Measurements from ENCODE around the gene LRWD1. TPM values are rescaled to one million over a fixed set of nuclear protein-coding genes. Genes with fewer than 3 reads are reported as not detected.

The LRWD1 gene
- total RNA-seq, 1 experiment from 2014 or later = 39.5 TPM

DNA sequence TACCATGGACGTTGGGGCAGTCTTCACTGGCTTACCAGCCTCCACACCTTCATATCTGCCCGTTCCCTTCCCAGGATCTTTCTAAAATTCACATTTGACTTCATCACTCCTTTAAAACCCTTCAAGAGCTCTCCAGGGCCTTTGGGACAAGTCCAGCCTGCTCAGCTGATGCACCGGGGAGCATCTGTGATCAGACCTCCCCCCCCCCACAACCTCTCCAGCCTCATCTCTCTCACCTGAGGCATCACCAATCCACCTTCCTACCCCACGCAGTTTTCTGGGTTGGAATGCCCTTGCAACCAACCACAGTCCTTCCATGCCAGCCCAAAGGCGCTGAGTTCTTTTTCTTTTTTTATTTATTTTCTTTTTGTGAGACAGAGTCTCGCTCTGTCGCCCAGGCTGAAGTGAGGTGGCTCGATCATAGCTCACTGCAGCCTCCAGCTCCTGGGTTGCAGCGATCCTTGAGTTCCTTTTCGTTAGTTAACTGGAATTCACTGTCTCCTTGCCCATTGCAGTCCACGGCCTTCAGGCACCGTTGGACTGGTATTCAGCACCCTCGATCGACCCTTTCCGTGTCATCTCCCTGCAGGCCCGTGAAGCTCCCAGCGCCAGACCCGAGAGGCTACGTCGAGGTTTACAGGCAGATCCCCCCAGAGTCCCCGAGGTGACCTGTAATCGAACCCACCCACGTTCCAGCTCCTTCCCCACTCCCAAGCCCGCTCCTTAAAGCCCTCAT, 775 bp upstream of the LRWD1 start:
- ChIA-PET RAD21 (ENCODE audit: low non-redundant PET in 1 of 2, low total read pairs in 2 of 2, uncharacterized antibody in 2 of 2, unreplicated experiment in 2 of 2) (interaction anchor here in 1 of 2 experiments (0.6 kb wide), 1 partner anchor 46 kb away, joined by 3 read pairs; no protein-coding TSS in a partner anchor), CTCF (no interaction called here), POLR2A (no interaction called here)
- peaks cover 5 to 17% of the 10 kb centered on the region in 2 experiments; a peak in 2 of 4 replicates for H3K4me1 ChIP-seq (ENCODE audit: control insufficient read depth in 1 of 2, insufficient read depth in 2 of 2, low read length in 2 of 2)
- intact Hi-C loops (cut with micrococcal nuclease) = loop anchor here (2.0 kb wide), 1 partner anchor 55 kb away; no protein-coding TSS in a partner anchor
- TF ChIP-seq ELF1 (IDR thresholded peaks at IDR 0.05; ENCODE audit: borderline replicate concordance, low read depth) (no peak), SRF (IDR thresholded peaks at IDR 0.05; ENCODE audit: low read depth) (no peak), EGR1 (IDR thresholded peaks at IDR 0.05; ENCODE audit: low read depth) (no peak), SP1 (IDR thresholded peaks at IDR 0.05; ENCODE audit: low read depth) (no peak), CEBPB (IDR thresholded peaks at IDR 0.05; ENCODE audit: low read depth) (no peak), EZH2 (IDR thresholded peaks at IDR 0.05) (no peak)
- TF ChIP-seq, protein P1, sequence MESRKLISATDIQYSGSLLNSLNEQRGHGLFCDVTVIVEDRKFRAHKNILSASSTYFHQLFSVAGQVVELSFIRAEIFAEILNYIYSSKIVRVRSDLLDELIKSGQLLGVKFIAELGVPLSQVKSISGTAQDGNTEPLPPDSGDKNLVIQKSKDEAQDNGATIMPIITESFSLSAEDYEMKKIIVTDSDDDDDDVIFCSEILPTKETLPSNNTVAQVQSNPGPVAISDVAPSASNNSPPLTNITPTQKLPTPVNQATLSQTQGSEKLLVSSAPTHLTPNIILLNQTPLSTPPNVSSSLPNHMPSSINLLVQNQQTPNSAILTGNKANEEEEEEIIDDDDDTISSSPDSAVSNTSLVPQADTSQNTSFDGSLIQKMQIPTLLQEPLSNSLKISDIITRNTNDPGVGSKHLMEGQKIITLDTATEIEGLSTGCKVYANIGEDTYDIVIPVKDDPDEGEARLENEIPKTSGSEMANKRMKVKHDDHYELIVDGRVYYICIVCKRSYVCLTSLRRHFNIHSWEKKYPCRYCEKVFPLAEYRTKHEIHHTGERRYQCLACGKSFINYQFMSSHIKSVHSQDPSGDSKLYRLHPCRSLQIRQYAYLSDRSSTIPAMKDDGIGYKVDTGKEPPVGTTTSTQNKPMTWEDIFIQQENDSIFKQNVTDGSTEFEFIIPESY (IDR thresholded peaks at IDR 0.05; ENCODE audit: extremely low read depth, insufficient replicate concordance, low read length) = no peak
- TF ChIP-seq, protein P2, sequence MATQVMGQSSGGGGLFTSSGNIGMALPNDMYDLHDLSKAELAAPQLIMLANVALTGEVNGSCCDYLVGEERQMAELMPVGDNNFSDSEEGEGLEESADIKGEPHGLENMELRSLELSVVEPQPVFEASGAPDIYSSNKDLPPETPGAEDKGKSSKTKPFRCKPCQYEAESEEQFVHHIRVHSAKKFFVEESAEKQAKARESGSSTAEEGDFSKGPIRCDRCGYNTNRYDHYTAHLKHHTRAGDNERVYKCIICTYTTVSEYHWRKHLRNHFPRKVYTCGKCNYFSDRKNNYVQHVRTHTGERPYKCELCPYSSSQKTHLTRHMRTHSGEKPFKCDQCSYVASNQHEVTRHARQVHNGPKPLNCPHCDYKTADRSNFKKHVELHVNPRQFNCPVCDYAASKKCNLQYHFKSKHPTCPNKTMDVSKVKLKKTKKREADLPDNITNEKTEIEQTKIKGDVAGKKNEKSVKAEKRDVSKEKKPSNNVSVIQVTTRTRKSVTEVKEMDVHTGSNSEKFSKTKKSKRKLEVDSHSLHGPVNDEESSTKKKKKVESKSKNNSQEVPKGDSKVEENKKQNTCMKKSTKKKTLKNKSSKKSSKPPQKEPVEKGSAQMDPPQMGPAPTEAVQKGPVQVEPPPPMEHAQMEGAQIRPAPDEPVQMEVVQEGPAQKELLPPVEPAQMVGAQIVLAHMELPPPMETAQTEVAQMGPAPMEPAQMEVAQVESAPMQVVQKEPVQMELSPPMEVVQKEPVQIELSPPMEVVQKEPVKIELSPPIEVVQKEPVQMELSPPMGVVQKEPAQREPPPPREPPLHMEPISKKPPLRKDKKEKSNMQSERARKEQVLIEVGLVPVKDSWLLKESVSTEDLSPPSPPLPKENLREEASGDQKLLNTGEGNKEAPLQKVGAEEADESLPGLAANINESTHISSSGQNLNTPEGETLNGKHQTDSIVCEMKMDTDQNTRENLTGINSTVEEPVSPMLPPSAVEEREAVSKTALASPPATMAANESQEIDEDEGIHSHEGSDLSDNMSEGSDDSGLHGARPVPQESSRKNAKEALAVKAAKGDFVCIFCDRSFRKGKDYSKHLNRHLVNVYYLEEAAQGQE (IDR thresholded peaks at IDR 0.05; ENCODE audit: low read depth) = no peak
- TF ChIP-seq, protein P3, sequence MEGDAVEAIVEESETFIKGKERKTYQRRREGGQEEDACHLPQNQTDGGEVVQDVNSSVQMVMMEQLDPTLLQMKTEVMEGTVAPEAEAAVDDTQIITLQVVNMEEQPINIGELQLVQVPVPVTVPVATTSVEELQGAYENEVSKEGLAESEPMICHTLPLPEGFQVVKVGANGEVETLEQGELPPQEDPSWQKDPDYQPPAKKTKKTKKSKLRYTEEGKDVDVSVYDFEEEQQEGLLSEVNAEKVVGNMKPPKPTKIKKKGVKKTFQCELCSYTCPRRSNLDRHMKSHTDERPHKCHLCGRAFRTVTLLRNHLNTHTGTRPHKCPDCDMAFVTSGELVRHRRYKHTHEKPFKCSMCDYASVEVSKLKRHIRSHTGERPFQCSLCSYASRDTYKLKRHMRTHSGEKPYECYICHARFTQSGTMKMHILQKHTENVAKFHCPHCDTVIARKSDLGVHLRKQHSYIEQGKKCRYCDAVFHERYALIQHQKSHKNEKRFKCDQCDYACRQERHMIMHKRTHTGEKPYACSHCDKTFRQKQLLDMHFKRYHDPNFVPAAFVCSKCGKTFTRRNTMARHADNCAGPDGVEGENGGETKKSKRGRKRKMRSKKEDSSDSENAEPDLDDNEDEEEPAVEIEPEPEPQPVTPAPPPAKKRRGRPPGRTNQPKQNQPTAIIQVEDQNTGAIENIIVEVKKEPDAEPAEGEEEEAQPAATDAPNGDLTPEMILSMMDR (IDR thresholded peaks at IDR 0.05 in 2 of 3, conservative IDR thresholded peaks at IDR 0.05 in 1 of 3; ENCODE audit: borderline replicate concordance in 1 of 3, insufficient read depth in 1 of 3, low read depth in 2 of 3, low read length in 2 of 3) = no peak
- H3K4me3 ChIP-seq (replicated peaks in 1 of 2; ENCODE audit: low read depth in 1 of 2, low read length in 2 of 2) = peak overlapping the region; percentile 93 to 99
- no peak for DNase-seq (ENCODE audit: low read depth, low spot score)
- peaks cover 40% of the 10 kb centered on the region for H3K79me2 ChIP-seq (ENCODE audit: insufficient read depth, low read length)
- ATAC-seq = peak; percentile 15
- no peaks in the 10 kb centered on the region for H3K9me3 ChIP-seq (ENCODE audit: control insufficient read depth in 1 of 2, insufficient read depth in 1 of 2, low read depth in 1 of 2, low read length in 2 of 2)
- peak overlapping the region; percentile 84 for H3K4me2 ChIP-seq (ENCODE audit: low read length)
- H3K27me3 ChIP-seq (ENCODE audit: insufficient read depth, low read length) = no peaks in the 10 kb centered on the region
- H3K9me2 ChIP-seq (ENCODE audit: insufficient read depth) = no peaks in the 10 kb centered on the region
- peak overlapping the region; percentile 75 for H3K27ac ChIP-seq (ENCODE audit: low read depth, low read length)
- no peaks in the 10 kb centered on the region for H4K20me1 ChIP-seq (ENCODE audit: insufficient read depth)
- H2AFZ ChIP-seq (ENCODE audit: low read depth, low read length, poor library complexity, severe bottlenecking) = no peak overlapping the region
- no peaks in the 10 kb centered on the region; a peak in 1 of 4 replicates for H3K36me3 ChIP-seq (ENCODE audit: control insufficient read depth in 1 of 2, insufficient read depth in 2 of 2, low read length in 2 of 2)
- peak overlapping the region; percentile 89 for H3K9ac ChIP-seq (ENCODE audit: low read length)
- BruUV-seq (replicated peaks) = TSS peak; percentile 54

Measured in HCT116 (cell line).